GM12872 (cell line): ENCODE results near the gene SMAD9.

Experiments used
- TF ChIP-seq, protein P1 (sequence below): IDR thresholded peaks from 3 replicates; pipeline ENCODE4 v1.5.1; 2011; ENCODE audit warnings: low read depth, mild to moderate bottlenecking, low read length, moderate library complexity; ENCODE audit not compliant: insufficient read depth

The SMAD9 gene

DNA sequence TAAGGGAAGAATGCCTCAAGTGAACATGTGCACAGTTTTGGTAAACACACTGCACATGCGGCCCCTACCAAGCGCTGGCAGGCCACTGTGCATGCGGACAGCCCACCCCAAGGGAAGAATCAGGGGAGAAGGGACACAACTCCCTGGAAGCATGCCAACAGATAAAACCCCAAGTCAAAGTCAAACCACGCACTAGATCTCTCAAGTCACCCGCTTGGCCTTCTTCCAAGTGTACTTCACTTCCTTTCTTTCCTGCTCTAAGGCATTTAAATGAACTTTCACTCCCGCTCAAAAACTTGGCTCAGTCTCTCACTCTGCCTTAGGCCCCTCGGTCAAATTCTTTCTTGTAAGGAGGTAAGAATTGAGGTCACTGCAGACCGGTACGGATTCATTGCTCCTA, 105.6 kb downstream of the SMAD9 start:
- TF ChIP-seq, protein P1, sequence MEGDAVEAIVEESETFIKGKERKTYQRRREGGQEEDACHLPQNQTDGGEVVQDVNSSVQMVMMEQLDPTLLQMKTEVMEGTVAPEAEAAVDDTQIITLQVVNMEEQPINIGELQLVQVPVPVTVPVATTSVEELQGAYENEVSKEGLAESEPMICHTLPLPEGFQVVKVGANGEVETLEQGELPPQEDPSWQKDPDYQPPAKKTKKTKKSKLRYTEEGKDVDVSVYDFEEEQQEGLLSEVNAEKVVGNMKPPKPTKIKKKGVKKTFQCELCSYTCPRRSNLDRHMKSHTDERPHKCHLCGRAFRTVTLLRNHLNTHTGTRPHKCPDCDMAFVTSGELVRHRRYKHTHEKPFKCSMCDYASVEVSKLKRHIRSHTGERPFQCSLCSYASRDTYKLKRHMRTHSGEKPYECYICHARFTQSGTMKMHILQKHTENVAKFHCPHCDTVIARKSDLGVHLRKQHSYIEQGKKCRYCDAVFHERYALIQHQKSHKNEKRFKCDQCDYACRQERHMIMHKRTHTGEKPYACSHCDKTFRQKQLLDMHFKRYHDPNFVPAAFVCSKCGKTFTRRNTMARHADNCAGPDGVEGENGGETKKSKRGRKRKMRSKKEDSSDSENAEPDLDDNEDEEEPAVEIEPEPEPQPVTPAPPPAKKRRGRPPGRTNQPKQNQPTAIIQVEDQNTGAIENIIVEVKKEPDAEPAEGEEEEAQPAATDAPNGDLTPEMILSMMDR = no peak

DNA sequence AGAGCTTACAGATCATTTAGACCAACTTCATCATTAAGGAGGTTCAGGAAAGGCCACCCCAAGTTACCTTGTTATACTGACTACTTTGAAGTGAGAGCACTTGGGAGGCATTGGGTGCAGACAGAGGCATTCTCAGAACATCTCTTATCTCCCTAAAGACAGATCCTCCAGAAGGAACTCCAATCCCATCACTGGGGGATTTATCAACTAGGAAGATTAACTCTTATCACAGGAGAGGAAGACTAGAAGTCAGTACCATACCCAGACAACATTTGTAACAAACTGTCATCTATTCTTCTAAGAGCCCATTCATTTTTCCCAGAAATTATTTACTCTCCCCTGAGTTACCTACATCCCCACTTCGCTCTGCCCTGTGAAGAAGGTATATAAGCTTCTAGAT, 106.8 kb downstream of the SMAD9 start:
- TF ChIP-seq, protein P1 = no peak

DNA sequence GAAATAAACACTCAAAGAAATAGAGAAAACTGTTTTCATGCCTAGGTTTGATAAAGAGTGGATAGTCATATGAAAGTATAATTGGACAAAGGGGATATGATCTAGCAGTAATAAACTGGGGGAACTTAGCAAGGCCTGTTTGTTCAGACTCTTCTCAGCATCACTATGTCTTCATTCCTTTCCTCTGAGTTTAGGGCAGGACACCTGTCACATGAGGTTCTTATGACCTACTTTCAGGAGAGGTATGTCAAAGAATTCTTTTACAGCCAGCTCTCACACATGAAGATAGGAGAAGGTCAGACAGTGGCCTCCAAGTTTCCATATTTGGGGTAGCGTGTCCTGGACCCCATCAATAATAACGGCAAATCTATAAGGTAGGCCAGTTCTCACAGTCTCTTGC, 112.4 kb downstream of the SMAD9 start:
- TF ChIP-seq, protein P1 = no peak

DNA sequence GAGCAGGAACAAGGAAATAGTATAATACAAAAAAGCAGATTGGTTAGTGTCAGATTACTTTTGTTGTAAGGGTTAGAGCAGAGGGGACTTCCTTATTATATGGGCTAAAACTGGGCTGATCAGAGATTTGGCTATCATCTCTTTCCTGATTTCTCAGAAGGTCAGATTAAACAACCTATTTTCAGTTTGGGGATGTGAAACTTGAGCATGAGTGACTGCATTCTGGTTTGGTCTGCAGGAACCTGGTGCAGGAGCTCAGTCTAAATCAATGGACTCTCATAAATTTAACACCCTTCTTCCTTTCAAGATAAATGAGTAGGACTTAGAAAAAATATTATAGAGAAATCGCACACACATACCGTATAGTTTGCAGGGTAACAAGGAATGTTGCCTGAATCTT, 113.9 kb downstream of the SMAD9 start:
- TF ChIP-seq, protein P1 = no peak

DNA sequence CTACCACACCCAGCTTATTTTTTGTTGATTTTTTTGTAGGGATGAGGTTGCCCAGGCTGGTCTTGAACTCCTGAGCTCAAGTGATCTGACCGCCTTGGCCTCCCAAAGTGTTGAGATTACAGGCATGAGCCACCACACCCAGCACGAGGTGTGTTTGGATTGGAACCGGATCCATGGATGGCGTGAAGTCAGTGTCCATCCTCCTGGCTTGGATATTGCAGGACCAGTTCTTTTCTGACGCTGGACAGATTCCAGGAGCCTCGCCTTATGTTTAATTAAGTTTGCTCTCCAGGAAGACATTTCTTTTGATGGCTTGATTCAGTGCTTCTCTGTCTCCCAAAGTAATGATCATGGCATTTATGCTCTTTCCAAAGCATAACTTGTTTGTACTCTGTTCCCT, 115.5 kb downstream of the SMAD9 start:
- TF ChIP-seq, protein P1 = no peak

DNA sequence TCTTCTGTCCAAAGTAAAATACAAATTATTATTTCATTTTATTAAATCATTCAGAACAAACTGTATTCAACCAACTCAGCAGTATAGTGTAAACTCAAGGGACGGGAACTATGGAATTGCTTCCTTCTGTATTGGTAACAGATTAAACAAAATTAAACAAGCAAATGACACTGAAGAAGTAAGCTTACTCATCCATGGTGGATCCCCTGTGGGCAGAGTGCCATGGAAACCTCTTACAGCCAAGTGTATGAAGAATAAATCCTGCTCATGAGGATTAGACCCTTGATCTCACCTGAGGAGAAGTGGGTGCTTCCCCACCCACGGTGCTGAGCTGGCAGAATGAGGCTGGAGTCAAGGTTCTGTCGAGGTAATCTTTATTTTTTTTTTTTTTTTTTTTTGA, 119.0 kb downstream of the SMAD9 start:
- TF ChIP-seq, protein P1 = no peak

DNA sequence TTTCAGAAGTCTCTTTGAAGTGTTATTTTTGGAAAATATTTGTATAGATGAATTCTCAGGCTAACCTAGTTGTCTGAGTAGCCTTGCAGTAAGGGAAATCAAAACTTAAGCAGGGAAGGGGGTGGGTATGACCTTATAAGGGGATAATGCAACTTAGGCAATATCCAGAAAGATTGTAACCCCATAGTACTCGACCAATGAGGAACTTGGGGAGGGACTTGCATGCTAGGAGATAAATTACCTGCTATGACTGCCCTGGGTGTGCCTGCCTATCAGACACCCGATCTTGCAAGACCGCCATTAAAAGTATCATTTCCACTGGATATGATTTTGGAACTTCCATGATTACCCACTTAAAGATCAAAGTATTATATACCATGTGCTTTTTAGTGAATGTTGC, 124.0 kb downstream of the SMAD9 start:
- TF ChIP-seq, protein P1 = no peak

DNA sequence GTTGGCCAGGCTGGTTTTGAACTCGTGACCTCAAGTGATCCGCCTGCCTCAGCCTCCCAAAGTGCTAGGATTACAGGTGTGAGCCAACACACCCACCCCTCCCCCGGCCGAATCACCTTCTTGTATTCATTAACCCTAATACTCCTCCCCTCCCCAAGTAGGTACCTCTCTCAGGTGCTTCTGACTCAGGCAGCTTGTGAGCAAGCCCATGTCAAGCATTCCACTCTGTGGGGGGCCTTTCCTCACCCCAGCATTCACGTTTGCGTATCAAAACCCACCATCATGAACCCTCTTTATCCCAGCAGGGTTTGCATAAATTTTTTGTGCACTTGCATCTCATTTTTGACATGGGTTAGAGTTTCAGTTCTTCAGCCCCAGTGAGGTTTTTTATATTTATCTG, 124.6 kb downstream of the SMAD9 start:
- TF ChIP-seq, protein P1 = no peak
